Body of pancreas (tissue), 4 donors: ENCODE data around the gene TMEM98. TPM values are rescaled to one million over a fixed set of nuclear protein-coding genes. Genes with fewer than 3 reads are reported as not detected.

Experiments used
- ATAC-seq: fragments of 150-250 bp; one replicate; pipeline ENCODE4 v1.9.1; 2016
- DNase-seq, 4 donors: peaks; one replicate each; pipeline ENCODE4 v3.0.0-alpha.2; 2019
- H3K27ac ChIP-seq, 4 donors: fragments of 200-600 bp; sonication (generic); 1 replicate in 3 of 4; 2 replicates in 1 of 4; pipeline versions ENCODE4 v1.5.1 to v1.6.1; 2016 to 2019; ENCODE audit warnings: mild to moderate bottlenecking in 1 of 4, mixed read lengths in 1 of 4, moderate library complexity in 1 of 4
- H3K27me3 ChIP-seq, 2 donors: fragments of 200-600 bp; sonication (generic); one replicate each; pipeline ENCODE4 v1.6.0; 2016; ENCODE audit warnings: mild to moderate bottlenecking in 1 of 2
- H3K36me3 ChIP-seq, 2 donors: fragments of 200-600 bp; sonication (generic); replicated peaks in 1 of 2; 2 replicates each; pipeline ENCODE4 v1.5.1; 2016; ENCODE audit warnings: low read depth in 2 of 2; ENCODE audit not compliant: insufficient read depth in 1 of 2
- H3K4me1 ChIP-seq: fragments of 200-600 bp; sonication (generic); one replicate; pipeline ENCODE4 v1.6.0; 2016
- H3K4me3 ChIP-seq, 2 donors: fragments of 200-600 bp; sonication (generic); 1 replicate in 1 of 2; 2 replicates in 1 of 2; pipeline ENCODE4 v1.5.1; 2016 to 2019
- H3K9me3 ChIP-seq, 3 donors: fragments of 200-600 bp; sonication (generic); 1 replicate in 2 of 3; 2 replicates in 1 of 3; pipeline ENCODE4 v1.5.1; 2016
- CTCF ChIP-seq, 7 experiments: fragments of 450-650 bp in 4 of 7; fragments of 200-600 bp in 3 of 7; sonication (generic) in 3 of 7; IDR thresholded peaks; one replicate each; pipeline ENCODE4 v1.5.1; 2016 to 2019; ENCODE audit warnings: antibody characterized with exemption in 7 of 7
- POLR2A ChIP-seq, 3 donors: fragments of 450-650 bp; IDR thresholded peaks; one replicate each; pipeline ENCODE4 v1.6.1; 2016; ENCODE audit warnings: antibody characterized with exemption in 3 of 3, mild to moderate bottlenecking in 2 of 3
- WGBS, 2 donors: methylation state at CpG; one replicate each; pipeline ENCODE4 v1.1.5; 2017; 5-methylcytosine and 5-hydroxymethylcytosine counted together
- intact Hi-C: fragments of 100-400 bp; cut with DNase I; formaldehyde crosslinking; loops from one replicate; pipeline ENCODE4 v1.15.1; 2023
- total RNA-seq, 2 donors: library from RNA; depleted of rRNA; stranded (reverse); fragments of >200 nt; gene quantifications; one replicate each; pipeline ENCODE4 v1.1.0, GENCODE V29; 2016

TMEM98 gene
- total RNA-seq, 2 donors from 2014 or later: 88.2 to 99.2 TPM

- no peak for ATAC-seq
- intact Hi-C loops: no loop called here
These were observed 60.6 kb downstream of the TMEM98 start for GRCh38 chr17:32988481-32989101.

DNA sequence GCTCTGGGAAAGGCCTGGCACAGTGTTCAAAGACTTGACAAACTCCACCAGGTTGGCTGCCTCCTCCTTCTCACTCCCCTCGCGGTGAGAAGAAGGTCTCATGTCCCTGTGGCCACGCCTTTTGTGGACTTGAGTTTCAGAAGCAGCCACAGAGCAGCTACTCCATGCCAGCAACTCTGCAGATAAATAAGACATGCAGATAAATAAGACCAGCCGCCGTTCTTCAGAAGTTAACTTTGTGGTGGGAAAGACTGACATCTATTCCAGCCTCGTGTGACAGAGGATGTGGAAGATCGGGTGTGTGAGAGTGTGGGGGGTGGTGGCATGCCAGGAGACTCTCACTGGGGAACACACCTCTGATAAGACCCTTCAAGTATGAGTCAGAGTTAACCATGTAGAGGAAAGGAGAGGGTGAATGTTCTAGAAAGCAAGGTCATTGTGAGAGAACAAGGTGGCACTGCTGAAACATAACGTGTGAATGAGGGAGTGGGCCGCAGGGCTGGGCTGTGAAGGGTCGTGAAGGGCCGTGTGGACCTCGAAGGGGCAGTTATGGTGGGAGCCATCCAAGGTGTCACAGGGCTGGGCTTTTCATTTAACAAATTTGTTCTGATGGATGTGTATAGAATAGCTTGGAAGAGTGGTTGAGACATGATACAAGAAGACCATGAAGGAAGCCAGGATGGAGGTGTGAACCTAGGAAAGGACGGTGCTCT lies 64.5 kb downstream of the TMEM98 start:
- Histone ChIP-seq H3K27me3 (no peaks in the 10 kb centered on the region), H3K27ac (peak overlapping the region in 3 of 4 donors; percentile 10 to 36 (median 29)), H3K36me3 (no peaks in the 10 kb centered on the region), H3K4me1 (peaks cover 24% of the 10 kb centered on the region), H3K4me3 (no peak overlapping the region), H3K9me3 (no peaks in the 10 kb centered on the region)
- TF ChIP-seq POLR2A (IDR thresholded peaks at IDR 0.05) (no peak), CTCF (IDR thresholded peaks at IDR 0.05) (peak in 2 of 7 experiments; percentile 8 to 21)
- peak; percentile 70 for ATAC-seq
- peak; percentile 60 to 77 (median 72) for DNase-seq
- WGBS, 2 donors: 38 to 45% methylated on average over 13 of the region's 13 CpGs
- intact Hi-C loops: loop anchor here (10.0 kb wide), 1 partner anchor 48 kb away; no protein-coding TSS in a partner anchor

More at GRCh38 chr17:32988481-32989101, 60.6 kb downstream of the TMEM98 start:
- DNase-seq: no peak
- Histone ChIP-seq H3K4me3 (no peak overlapping the region), H3K27ac (no peak overlapping the region), H3K9me3 (no peaks in the 10 kb centered on the region), H3K36me3 (no peaks in the 10 kb centered on the region), H3K4me1 (peaks cover 15% of the 10 kb centered on the region), H3K27me3 (no peaks in the 10 kb centered on the region)
- WGBS, 2 donors: 79 to 80% methylated on average over 3 of the region's 3 CpGs
- TF ChIP-seq POLR2A (IDR thresholded peaks at IDR 0.05) (no peak), CTCF (IDR thresholded peaks at IDR 0.05) (no peak)

DNA sequence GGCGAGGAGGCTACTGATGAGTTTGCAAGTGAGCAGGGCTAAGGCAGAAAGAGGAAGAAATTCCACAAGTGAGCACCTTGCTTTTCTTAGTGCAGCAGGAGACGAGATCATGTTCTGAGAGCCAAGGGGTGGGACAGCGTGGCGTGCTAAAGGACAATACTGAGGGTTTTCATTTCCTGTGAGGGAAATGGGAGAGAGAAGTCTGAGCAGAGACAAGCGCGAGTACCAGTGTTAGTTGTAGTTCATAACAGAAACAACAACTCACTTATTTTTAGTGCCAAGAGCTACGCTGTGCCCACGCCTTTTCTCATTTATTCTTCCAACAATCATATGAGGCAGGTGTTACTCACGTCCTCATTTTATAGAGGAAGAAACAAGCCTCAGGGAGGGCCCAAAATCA lies 66.0 kb downstream of the TMEM98 start:
- TF ChIP-seq POLR2A (IDR thresholded peaks at IDR 0.05): no peak
- no peak for TF ChIP-seq CTCF (IDR thresholded peaks at IDR 0.05)
- no peak for ATAC-seq
- Histone ChIP-seq H3K4me1 (peaks cover 32% of the 10 kb centered on the region), H3K36me3 (no peaks in the 10 kb centered on the region), H3K9me3 (no peaks in the 10 kb centered on the region), H3K27ac (no peak overlapping the region), H3K27me3 (no peaks in the 10 kb centered on the region), H3K4me3 (no peak overlapping the region)
- 68 to 89% methylated on average over 9 of the region's 9 CpGs for WGBS, 2 donors
- DNase-seq: no peak
- intact Hi-C loops: loop anchor here (10.0 kb wide), 1 partner anchor 49 kb away; no protein-coding TSS in a partner anchor

Other genes with a start within 250 kb of the TMEM98 start
- gene MYO1D, start 51.0 kb upstream of the TMEM98 start, total RNA-seq: 10 to 100 TPM; 21.4 to 48.3 TPM
- gene SPACA3, start 63.7 kb downstream of the TMEM98 start, total RNA-seq: 1 to 10 TPM in 1 of 2 donors, not detected in 1; 2.6 TPM